PFSK-1 (cell line): ENCODE measurements around the gene GREB1.

Source experiments
- POLR2AphosphoS5 ChIP-seq: IDR thresholded peaks from 2 replicates; pipeline ENCODE4 v1.6.1; 2012; ENCODE audit warnings: low read depth, mild to moderate bottlenecking, control low read depth, low read length, moderate library complexity
- REST ChIP-seq, 2 experiments: IDR thresholded peaks; 2 replicates each; pipeline versions ENCODE4 v1.6.1 to v1.8.0; 2011 to 2012; ENCODE audit warnings: low read depth in 2 of 2, low read length in 2 of 2, control low read depth in 1 of 2, inconsistent platforms in 1 of 2, mild to moderate bottlenecking in 1 of 2, moderate library complexity in 1 of 2; ENCODE audit not compliant: insufficient read depth in 1 of 2
- TAF1 ChIP-seq: IDR thresholded peaks from 2 replicates; pipeline ENCODE4 v1.6.1; 2012; ENCODE audit warnings: low read length, control low read depth, borderline replicate concordance; ENCODE audit not compliant: insufficient read depth

- TF ChIP-seq POLR2AphosphoS5: no peak
- no peak for TF ChIP-seq REST (IDR thresholded peaks at IDR 0.05; ENCODE audit: insufficient read depth in 1 of 2, low read depth in 2 of 2, low read length in 2 of 2)
- TF ChIP-seq TAF1: no peak
Observed at GRCh38 chr2:11634584-11634983, 100.7 kb downstream of the GREB1 start.
